ENCODE results near the gene PDZD7.
A peak's percentile ranks its signal among the peaks of the same experiment; 100 is the strongest.

The PDZD7 gene

GRCh38 chr10:101042667-101043362 lies 11.9 kb upstream of the PDZD7 start:
- DNase-seq, result peak; percentile 95
- TF ChIP-seq, protein P1, sequence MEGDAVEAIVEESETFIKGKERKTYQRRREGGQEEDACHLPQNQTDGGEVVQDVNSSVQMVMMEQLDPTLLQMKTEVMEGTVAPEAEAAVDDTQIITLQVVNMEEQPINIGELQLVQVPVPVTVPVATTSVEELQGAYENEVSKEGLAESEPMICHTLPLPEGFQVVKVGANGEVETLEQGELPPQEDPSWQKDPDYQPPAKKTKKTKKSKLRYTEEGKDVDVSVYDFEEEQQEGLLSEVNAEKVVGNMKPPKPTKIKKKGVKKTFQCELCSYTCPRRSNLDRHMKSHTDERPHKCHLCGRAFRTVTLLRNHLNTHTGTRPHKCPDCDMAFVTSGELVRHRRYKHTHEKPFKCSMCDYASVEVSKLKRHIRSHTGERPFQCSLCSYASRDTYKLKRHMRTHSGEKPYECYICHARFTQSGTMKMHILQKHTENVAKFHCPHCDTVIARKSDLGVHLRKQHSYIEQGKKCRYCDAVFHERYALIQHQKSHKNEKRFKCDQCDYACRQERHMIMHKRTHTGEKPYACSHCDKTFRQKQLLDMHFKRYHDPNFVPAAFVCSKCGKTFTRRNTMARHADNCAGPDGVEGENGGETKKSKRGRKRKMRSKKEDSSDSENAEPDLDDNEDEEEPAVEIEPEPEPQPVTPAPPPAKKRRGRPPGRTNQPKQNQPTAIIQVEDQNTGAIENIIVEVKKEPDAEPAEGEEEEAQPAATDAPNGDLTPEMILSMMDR (IDR thresholded peaks at IDR 0.05; ENCODE audit: low read depth, low read length), result no peak
- H3K4me1 ChIP-seq, result peaks cover 18% of the 10 kb centered on the region
- H3K27me3 ChIP-seq, result no peaks in the 10 kb centered on the region
- H3K9me3 ChIP-seq, result no peaks in the 10 kb centered on the region
- no peaks in the 10 kb centered on the region for H3K36me3 ChIP-seq
- H3K4me3 ChIP-seq (ENCODE audit: low read depth, low read length), result peak overlapping the region; percentile 70

- Histone ChIP-seq H3K27me3 (no peaks in the 10 kb centered on the region), H3K4me3 (ENCODE audit: low read depth, low read length) (peak overlapping the region; percentile 70), H3K36me3 (no peaks in the 10 kb centered on the region), H3K4me1 (peaks cover 18% of the 10 kb centered on the region), H3K9me3 (no peaks in the 10 kb centered on the region)
- TF ChIP-seq, protein P1 (IDR thresholded peaks at IDR 0.05; ENCODE audit: low read depth, low read length), result no peak
- no peak for DNase-seq
These were observed 11.2 kb upstream of the PDZD7 start for GRCh38 chr10:101042118-101042517.

DNA sequence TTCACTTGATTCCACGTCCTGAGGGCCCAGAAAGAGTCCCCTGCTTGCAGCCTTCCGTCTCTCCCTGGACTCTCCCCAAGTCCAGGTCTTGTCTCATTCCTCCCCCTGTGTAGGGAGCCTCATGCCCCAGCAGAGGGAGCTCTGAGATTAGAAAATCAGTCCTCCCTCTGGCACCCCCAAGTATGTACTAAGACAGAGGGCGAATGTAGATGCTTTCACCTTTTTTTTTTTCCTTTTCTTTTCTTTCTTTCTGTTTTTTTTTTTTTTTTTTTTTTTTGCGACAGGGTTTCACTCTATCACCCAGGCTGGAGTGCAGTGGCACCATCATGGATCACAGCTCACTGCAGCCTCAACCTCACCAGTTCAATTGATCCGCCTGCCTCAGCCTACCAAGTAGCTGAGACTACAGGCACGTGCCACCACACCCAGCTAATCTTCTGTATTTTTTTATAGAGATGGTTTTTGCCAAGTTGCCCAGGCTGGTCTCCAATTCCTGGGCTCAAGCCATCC lies 10.4 kb upstream of the PDZD7 start:
- Histone ChIP-seq H3K36me3 (no peaks in the 10 kb centered on the region), H3K9me3 (no peaks in the 10 kb centered on the region), H3K4me3 (ENCODE audit: low read depth, low read length) (no peak overlapping the region), H3K27me3 (no peaks in the 10 kb centered on the region), H3K4me1 (peaks cover 11% of the 10 kb centered on the region)
- TF ChIP-seq, protein P1 (IDR thresholded peaks at IDR 0.05; ENCODE audit: low read depth, low read length), result peak; percentile 88
- DNase-seq, result peak; percentile 75

- no peak overlapping the region for H3K4me3 ChIP-seq (ENCODE audit: low read depth, low read length)
- TF ChIP-seq, protein P1 (IDR thresholded peaks at IDR 0.05; ENCODE audit: low read depth, low read length), result no peak
- DNase-seq, result no peak
- H3K36me3 ChIP-seq, result no peaks in the 10 kb centered on the region
- peaks cover 11% of the 10 kb centered on the region for H3K4me1 ChIP-seq
- H3K9me3 ChIP-seq, result no peaks in the 10 kb centered on the region
- H3K27me3 ChIP-seq, result no peaks in the 10 kb centered on the region
These were observed 9.9 kb upstream of the PDZD7 start for GRCh38 chr10:101040851-101041250.

- Histone ChIP-seq H3K4me1 (peaks cover 11% of the 10 kb centered on the region), H3K4me3 (ENCODE audit: low read depth, low read length) (no peak overlapping the region), H3K9me3 (no peaks in the 10 kb centered on the region), H3K27me3 (no peaks in the 10 kb centered on the region), H3K36me3 (no peaks in the 10 kb centered on the region)
- TF ChIP-seq, protein P1 (IDR thresholded peaks at IDR 0.05; ENCODE audit: low read depth, low read length), result no peak
- DNase-seq, result no peak
These were observed 9.1 kb upstream of the PDZD7 start for GRCh38 chr10:101040061-101040460.

GRCh38 chr10:101038484-101038883 lies 7.6 kb upstream of the PDZD7 start:
- Histone ChIP-seq H3K9me3 (no peaks in the 10 kb centered on the region), H3K4me3 (ENCODE audit: low read depth, low read length) (no peak overlapping the region), H3K27me3 (no peaks in the 10 kb centered on the region), H3K4me1 (peaks cover 11% of the 10 kb centered on the region), H3K36me3 (no peaks in the 10 kb centered on the region)
- DNase-seq, result no peak
- TF ChIP-seq, protein P1 (IDR thresholded peaks at IDR 0.05; ENCODE audit: low read depth, low read length), result no peak

Measured in BE2C (cell line).